Esophagus squamous epithelium (tissue), 4 donors: ENCODE data around the gene KNL1.

Source experiments
- CTCF ChIP-seq, 6 experiments: fragments of 450-650 bp in 4 of 6; fragments of 200-600 bp in 2 of 6; sonication (generic) in 2 of 6; IDR thresholded peaks; one replicate each; pipeline ENCODE4 v1.5.1; 2016 to 2019; ENCODE audit warnings: antibody characterized with exemption in 6 of 6, mild to moderate bottlenecking in 4 of 6, moderate library complexity in 4 of 6
- POLR2A ChIP-seq, 4 donors: fragments of 450-650 bp; IDR thresholded peaks; one replicate each; pipeline ENCODE4 v1.6.1; 2017; ENCODE audit warnings: antibody characterized with exemption in 4 of 4, mild to moderate bottlenecking in 4 of 4, moderate library complexity in 3 of 4

GRCh38 chr15:40558952-40559742 lies 34.9 kb upstream of the KNL1 start:
- TF ChIP-seq CTCF (IDR thresholded peaks at IDR 0.05) (no peak), POLR2A (IDR thresholded peaks at IDR 0.05) (no peak)
